Natural killer cell treated with Interleukin-12 subunit alpha and Interleukin-12 subunit beta and Interleukin-15 and Interleukin-18, amount 100 ng/mL, for 72 hours (primary cell): Measurements from ENCODE around the gene OR8B2. TPM values are rescaled to one million over a fixed set of nuclear protein-coding genes. Genes with fewer than 3 reads are reported as not detected.
"Not testable (repeated sequence)": the region's sequence is repeated elsewhere in the genome, so short reads cannot be mapped to it uniquely, and the experiment has no call there.

Experiments used
- ATAC-seq, 2 donors: fragments of 150-1000 bp; cut with Tn5 transposase in 1 of 2; sonication (Bioruptor Pico), chemical (Tn5 transposase) in 1 of 2; 2 replicates each; pipeline ENCODE4 v1.10.0; 2021
- DNase-seq: peaks from one replicate; pipeline ENCODE4 v3.0.0; 2022; ENCODE audit warnings: low spot score
- H3K27ac Mint-ChIP-seq, 2 donors: 1 replicate in 1 of 2; 2 replicates in 1 of 2; pipeline ENCODE4 v1.8.0; 2022; ENCODE audit warnings: mixed read lengths in 2 of 2, mild to moderate bottlenecking in 1 of 2, moderate library complexity in 1 of 2
- H3K27me3 Mint-ChIP-seq, 2 donors: 1 replicate in 1 of 2; 2 replicates in 1 of 2; pipeline ENCODE4 v1.8.0; 2022; ENCODE audit warnings: mixed read lengths in 2 of 2
- H3K36me3 Mint-ChIP-seq: one replicate; pipeline ENCODE4 v1.8.0; 2022; ENCODE audit warnings: mixed read lengths
- H3K4me1 Mint-ChIP-seq, 2 donors: 1 replicate in 1 of 2; 2 replicates in 1 of 2; pipeline ENCODE4 v1.8.0; 2022; ENCODE audit warnings: low read depth in 2 of 2, mixed read lengths in 2 of 2, mild to moderate bottlenecking in 1 of 2
- H3K4me3 Mint-ChIP-seq: one replicate; pipeline ENCODE4 v1.8.0; 2022; ENCODE audit warnings: mixed read lengths
- H3K9me3 Mint-ChIP-seq: 2 replicates; pipeline ENCODE4 v1.8.0; 2022; ENCODE audit warnings: mixed read lengths
- total RNA-seq, 2 donors: library from RNA; stranded (reverse); gene quantifications; one replicate each; pipeline ENCODE4 v1.2.3, GENCODE V29; 2022

Gene OR8B2
- not detected for total RNA-seq

DNA sequence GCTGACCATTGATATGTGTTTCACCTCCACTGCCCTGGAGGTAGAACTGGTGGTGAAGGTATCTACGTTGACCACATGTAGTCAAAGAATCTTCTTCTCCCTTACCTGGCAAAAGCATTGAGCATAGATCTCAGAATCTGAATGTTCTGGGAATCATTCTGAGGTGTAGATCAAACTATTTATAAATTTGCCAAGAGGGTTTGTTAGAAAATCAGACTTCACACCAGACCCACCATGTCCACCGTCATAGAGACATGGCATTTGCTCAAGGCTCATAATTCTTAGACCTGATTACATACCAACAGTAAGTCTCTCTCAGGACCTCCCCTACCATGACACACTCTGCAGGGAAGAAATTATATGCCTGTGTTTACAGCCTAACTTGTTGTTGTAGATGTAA lies at the start of gene OR8B2:
TSS of gene OR8B2 (minus strand) at position 101 of the 400 bp plus-strand sequence. CDS start 1,156 bp downstream, outside the sequence.
- peaks cover 6 to 7% of the 10 kb centered on the region in 2 donors for H3K27me3 Mint-ChIP-seq
- H3K36me3 Mint-ChIP-seq = peaks cover 1% of the 10 kb centered on the region
- ATAC-seq = no peak
- H3K4me1 Mint-ChIP-seq = no peaks in the 10 kb centered on the region
- peaks cover 3% of the 10 kb centered on the region for H3K9me3 Mint-ChIP-seq
- no peak within 1 kb of the TSS for H3K4me3 Mint-ChIP-seq
- H3K27ac Mint-ChIP-seq = no peak within 1 kb of the TSS
- no peak for DNase-seq

DNA sequence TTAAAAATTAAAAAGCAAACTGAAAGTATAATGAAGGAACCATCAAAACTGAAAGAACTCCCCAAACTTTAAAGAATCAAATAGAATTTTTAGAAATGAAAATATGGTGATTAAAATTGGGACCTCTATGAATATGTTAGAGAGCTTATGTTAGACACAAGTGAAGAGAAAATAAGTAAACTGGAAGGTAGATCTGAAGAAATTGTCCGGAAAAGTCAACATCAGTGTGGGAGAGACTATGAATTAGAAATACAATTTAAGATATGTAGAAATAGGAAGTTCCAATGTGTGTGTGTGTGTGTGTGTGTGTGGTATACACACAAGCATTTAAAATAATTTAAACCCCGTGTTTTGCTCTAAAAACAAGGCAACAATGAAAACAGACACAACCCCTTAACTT lies 45.3 kb upstream of the OR8B2 start:
- DNase-seq (no peak), ATAC-seq (no peak)
- H3K36me3 Mint-ChIP-seq = no peaks in the 10 kb centered on the region
- H3K27ac Mint-ChIP-seq = no peak overlapping the region
- H3K4me3 Mint-ChIP-seq = no peak overlapping the region
- H3K9me3 Mint-ChIP-seq = no peaks in the 10 kb centered on the region
- no peaks in the 10 kb centered on the region for H3K4me1 Mint-ChIP-seq
- H3K27me3 Mint-ChIP-seq = peaks cover 2 to 8% of the 10 kb centered on the region in 2 donors

DNA sequence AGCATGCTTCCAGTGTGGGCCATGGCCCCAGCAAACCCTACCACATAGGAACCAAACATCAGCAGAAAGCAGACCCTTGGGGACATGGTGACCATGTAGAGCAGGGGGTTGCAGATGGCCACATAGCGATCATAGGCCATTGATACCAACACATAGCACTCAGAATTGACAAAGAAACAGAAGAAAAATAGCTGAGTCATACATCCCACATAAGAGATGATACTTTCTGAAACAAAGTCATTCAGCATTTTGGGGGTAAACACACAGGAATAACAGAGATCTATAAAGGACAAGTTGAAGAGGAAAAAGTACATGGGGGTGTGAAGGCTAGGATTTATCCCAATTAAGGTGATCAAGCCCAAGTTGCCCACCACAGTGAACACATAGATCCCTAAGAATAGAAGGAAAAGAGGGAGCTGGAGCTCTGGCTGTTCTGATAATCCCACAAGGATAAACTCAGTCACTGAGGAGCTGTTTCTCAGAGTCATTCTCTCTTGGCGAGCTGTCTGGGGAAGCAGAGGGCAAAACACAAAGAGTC lies 40.2 kb upstream of the OR8B2 start, which contains the start of gene OR8B4:
TSS of gene OR8B4 (minus strand) at position 488 of the 538 bp plus-strand sequence. CDS start at position 488, 0 bp downstream.
- DNase-seq (no peak), ATAC-seq (no peak)
- Mint-ChIP-seq H3K9me3 (no peaks in the 10 kb centered on the region), H3K27ac (no peak within 1 kb of the TSS), H3K36me3 (no peaks in the 10 kb centered on the region), H3K4me1 (no peaks in the 10 kb centered on the region), H3K27me3 (peaks cover 2 to 20% of the 10 kb centered on the region in 2 donors), H3K4me3 (no peak within 1 kb of the TSS)

DNA sequence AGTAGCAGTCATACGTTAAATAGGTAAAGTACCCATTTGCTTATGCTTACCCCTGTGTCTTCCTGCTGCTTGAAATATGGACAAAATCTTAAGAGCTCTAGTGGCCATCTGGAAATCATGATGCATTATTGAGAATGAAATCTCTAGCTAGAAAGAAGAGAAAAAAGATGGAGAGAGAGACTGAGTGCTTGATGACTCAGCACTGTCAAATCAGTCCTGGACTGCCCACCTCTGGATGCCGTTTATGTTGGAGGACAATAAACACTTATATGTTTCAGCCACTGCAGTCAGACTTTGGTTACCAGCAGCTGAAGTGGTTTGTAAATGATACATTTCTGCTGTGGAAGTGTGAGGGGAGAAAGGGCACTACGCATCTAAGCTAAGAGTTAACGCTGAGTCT lies 36.7 kb upstream of the OR8B2 start:
- no peak for ATAC-seq
- Mint-ChIP-seq H3K36me3 (no peaks in the 10 kb centered on the region), H3K9me3 (no peaks in the 10 kb centered on the region), H3K27ac (no peak overlapping the region), H3K27me3 (peaks cover 3 to 27% of the 10 kb centered on the region in 2 donors), H3K4me1 (no peaks in the 10 kb centered on the region), H3K4me3 (no peak overlapping the region)
- DNase-seq = no peak

- DNase-seq (no peak), ATAC-seq (no peak)
- no peak overlapping the region for H3K27ac Mint-ChIP-seq
- H3K4me3 Mint-ChIP-seq = no peak overlapping the region
- no peaks in the 10 kb centered on the region for H3K9me3 Mint-ChIP-seq
- H3K36me3 Mint-ChIP-seq = no peaks in the 10 kb centered on the region
- H3K27me3 Mint-ChIP-seq = peaks cover 3 to 13% of the 10 kb centered on the region in 2 donors
- H3K4me1 Mint-ChIP-seq = no peaks in the 10 kb centered on the region
These were observed 31.1 kb upstream of the OR8B2 start for GRCh38 chr11:124415356-124415923.

- no peak for ATAC-seq
- DNase-seq = no peak
- Mint-ChIP-seq H3K4me3 (no peak overlapping the region), H3K4me1 (no peaks in the 10 kb centered on the region), H3K36me3 (no peaks in the 10 kb centered on the region), H3K9me3 (no peaks in the 10 kb centered on the region), H3K27me3 (peaks cover 10 to 45% of the 10 kb centered on the region in 2 donors), H3K27ac (no peak overlapping the region)
These were observed 25.6 kb upstream of the OR8B2 start for GRCh38 chr11:124409906-124410305.

- peaks cover 12 to 38% of the 10 kb centered on the region in 2 donors for H3K27me3 Mint-ChIP-seq
- H3K36me3 Mint-ChIP-seq = no peaks in the 10 kb centered on the region
- H3K4me3 Mint-ChIP-seq = no peak overlapping the region
- DNase-seq (no peak), ATAC-seq (no peak)
- H3K4me1 Mint-ChIP-seq = peaks cover 0 to 4% of the 10 kb centered on the region in 2 donors
- no peak overlapping the region for H3K27ac Mint-ChIP-seq
- no peaks in the 10 kb centered on the region for H3K9me3 Mint-ChIP-seq
These were observed 21.3 kb upstream of the OR8B2 start for GRCh38 chr11:124405581-124405980.

DNA sequence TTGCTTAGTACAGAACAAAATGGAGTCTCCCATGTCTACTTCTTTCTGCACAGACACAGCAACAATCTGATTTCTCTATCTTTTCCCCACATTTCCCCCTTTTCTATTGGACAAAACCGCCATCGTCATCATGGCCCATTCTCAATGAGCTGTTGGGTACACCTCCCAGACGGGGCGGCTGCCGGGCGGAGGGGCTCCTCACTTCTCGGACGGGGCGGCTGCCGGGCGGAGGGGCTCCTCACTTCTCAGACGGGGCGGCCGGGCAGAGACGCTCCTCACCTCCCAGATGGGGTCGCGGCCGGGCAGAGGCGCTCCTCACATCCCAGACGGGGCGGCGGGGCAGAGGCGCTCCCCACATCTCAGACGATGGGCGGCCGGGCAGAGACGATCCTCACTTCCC lies 18.9 kb upstream of the OR8B2 start:
- not testable (repeated sequence) for DNase-seq, H3K4me3 Mint-ChIP-seq, H3K27ac Mint-ChIP-seq, H3K4me1 Mint-ChIP-seq, ATAC-seq, H3K9me3 Mint-ChIP-seq, H3K36me3 Mint-ChIP-seq
- peaks cover 4 to 20% of the 10 kb centered on the region in 2 donors for H3K27me3 Mint-ChIP-seq

GRCh38 chr11:124402326-124402922 lies 18.1 kb upstream of the OR8B2 start:
- no peak overlapping the region for H3K27ac Mint-ChIP-seq
- peak; percentile 65 for DNase-seq
- H3K27me3 Mint-ChIP-seq = peaks cover 2 to 15% of the 10 kb centered on the region in 2 donors

GRCh38 chr11:124398924-124399323 lies 14.6 kb upstream of the OR8B2 start, which contains the start of gene OR8B3:
TSS of gene OR8B3 (minus strand) at chr11:124399024. CDS start at chr11:124397351, 1,673 bp downstream.
- Mint-ChIP-seq H3K4me3 (no peak within 1 kb of the TSS), H3K27ac (no peak within 1 kb of the TSS), H3K9me3 (no peaks in the 10 kb centered on the region), H3K27me3 (no peaks in the 10 kb centered on the region), H3K36me3 (no peaks in the 10 kb centered on the region), H3K4me1 (peaks cover 0 to 4% of the 10 kb centered on the region in 2 donors)
- ATAC-seq (no peak), DNase-seq (no peak)

More at GRCh38 chr11:124402326-124402922, 18.1 kb upstream of the OR8B2 start:
- Mint-ChIP-seq H3K9me3 (no peaks in the 10 kb centered on the region), H3K4me3 (no peak overlapping the region), H3K4me1 (peaks cover 0 to 4% of the 10 kb centered on the region in 2 donors), H3K36me3 (no peaks in the 10 kb centered on the region)
- peak; percentile 65 to 72 for ATAC-seq

DNA sequence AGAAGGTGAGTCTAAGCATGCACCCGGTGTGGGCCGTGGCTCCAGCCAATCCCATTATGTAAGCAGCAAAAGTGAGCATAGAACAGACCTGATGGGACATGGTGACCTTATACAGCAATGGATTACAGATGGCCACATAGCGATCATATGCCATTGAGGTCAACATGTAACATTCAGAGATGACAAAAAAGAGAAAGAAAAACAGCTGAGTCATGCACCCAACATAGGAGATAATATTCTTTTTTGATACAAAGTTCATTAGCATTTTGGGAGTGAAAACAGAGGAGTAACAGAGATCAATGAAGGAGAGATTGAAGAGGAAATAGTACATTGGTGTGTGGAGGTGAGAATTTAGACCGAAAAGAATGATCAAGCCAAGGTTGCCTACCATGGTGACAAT lies 12.5 kb upstream of the OR8B2 start:
- not testable (repeated sequence) for H3K9me3 Mint-ChIP-seq, DNase-seq, H3K36me3 Mint-ChIP-seq, H3K27me3 Mint-ChIP-seq, H3K4me3 Mint-ChIP-seq, H3K27ac Mint-ChIP-seq, ATAC-seq, H3K4me1 Mint-ChIP-seq

DNA sequence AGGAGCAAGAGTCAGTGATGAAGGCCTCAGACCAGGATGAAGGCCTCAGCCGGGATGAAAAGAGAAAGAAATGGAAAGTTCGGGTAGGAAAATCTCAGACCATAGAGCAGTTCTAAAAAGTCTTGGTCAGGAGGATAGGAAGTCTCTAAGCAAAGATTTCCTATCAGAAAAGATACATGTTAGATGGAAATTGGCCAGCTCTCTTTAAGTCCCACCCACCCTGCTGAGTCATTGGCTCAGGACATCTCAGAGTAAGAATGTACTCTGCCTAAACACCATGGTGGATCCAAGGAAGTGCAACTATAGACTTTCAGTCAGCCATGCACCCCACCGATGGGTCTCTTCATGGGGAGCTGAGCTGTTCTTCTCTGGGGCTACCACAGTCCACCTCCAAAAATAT lies 10.1 kb upstream of the OR8B2 start:
- DNase-seq (no peak), ATAC-seq (no peak)
- no peaks in the 10 kb centered on the region for H3K4me1 Mint-ChIP-seq
- H3K4me3 Mint-ChIP-seq = no peak overlapping the region
- H3K27ac Mint-ChIP-seq = no peak overlapping the region
- H3K27me3 Mint-ChIP-seq = peaks cover 2 to 6% of the 10 kb centered on the region in 2 donors
- peaks cover 4% of the 10 kb centered on the region for H3K36me3 Mint-ChIP-seq
- H3K9me3 Mint-ChIP-seq = peaks cover 10% of the 10 kb centered on the region

GRCh38 chr11:124382857-124383256 lies 1.4 kb downstream of the OR8B2 start:
- H3K27ac Mint-ChIP-seq, H3K36me3 Mint-ChIP-seq, H3K9me3 Mint-ChIP-seq, H3K4me3 Mint-ChIP-seq, DNase-seq, H3K4me1 Mint-ChIP-seq, ATAC-seq, H3K27me3 Mint-ChIP-seq: not testable (repeated sequence)

GRCh38 chr11:124380585-124380984 lies 3.7 kb downstream of the OR8B2 start:
- H3K36me3 Mint-ChIP-seq = no peaks in the 10 kb centered on the region
- H3K27ac Mint-ChIP-seq = no peak overlapping the region
- H3K9me3 Mint-ChIP-seq = no peaks in the 10 kb centered on the region
- H3K4me1 Mint-ChIP-seq = no peaks in the 10 kb centered on the region
- H3K4me3 Mint-ChIP-seq = no peak overlapping the region
- DNase-seq (no peak), ATAC-seq (no peak)
- H3K27me3 Mint-ChIP-seq = peaks cover 6% of the 10 kb centered on the region in 2 donors
